Measurements from ENCODE around the gene PLOD3.

The PLOD3 gene

GRCh38 chr7:101243646-101244374 lies 26.4 kb upstream of the PLOD3 start:
- Histone ChIP-seq H3K4me1 (ENCODE audit: control insufficient read depth, insufficient read depth, low read length) (peaks cover 10% of the 10 kb centered on the region), H3K9ac (ENCODE audit: low read length) (peak overlapping the region; percentile 42), H3K27ac (ENCODE audit: low read depth, low read length) (peak overlapping the region; percentile 92), H3K36me3 (ENCODE audit: control insufficient read depth, insufficient read depth, low read length) (peaks cover 15% of the 10 kb centered on the region), H3K27me3 (ENCODE audit: control insufficient read depth, insufficient read depth, low read length) (no peaks in the 10 kb centered on the region), H3K4me3 (ENCODE audit: low read length) (peak overlapping the region; percentile 90)

- H3K9ac ChIP-seq (ENCODE audit: low read length), result no peak overlapping the region
- no peak overlapping the region for H3K27ac ChIP-seq (ENCODE audit: low read depth, low read length)
- peaks cover 13% of the 10 kb centered on the region for H3K4me1 ChIP-seq (ENCODE audit: control insufficient read depth, insufficient read depth, low read length)
- H3K4me3 ChIP-seq (ENCODE audit: low read length), result no peak overlapping the region
- H3K27me3 ChIP-seq (ENCODE audit: control insufficient read depth, insufficient read depth, low read length), result no peaks in the 10 kb centered on the region
- H3K36me3 ChIP-seq (ENCODE audit: control insufficient read depth, insufficient read depth, low read length), result peaks cover 14% of the 10 kb centered on the region
These were observed 24.3 kb upstream of the PLOD3 start for GRCh38 chr7:101241443-101242349.

- H3K27ac ChIP-seq (ENCODE audit: low read depth, low read length), result no peak overlapping the region
These were observed 23.6 kb upstream of the PLOD3 start for GRCh38 chr7:101241015-101241363.

GRCh38 chr7:101240226-101241014 lies 23.0 kb upstream of the PLOD3 start:
- H3K27ac ChIP-seq (ENCODE audit: low read depth, low read length), result no peak overlapping the region
- H3K4me3 ChIP-seq (ENCODE audit: low read length), result no peak overlapping the region
- no peak overlapping the region for H3K9ac ChIP-seq (ENCODE audit: low read length)
- peaks cover 14% of the 10 kb centered on the region for H3K36me3 ChIP-seq (ENCODE audit: control insufficient read depth, insufficient read depth, low read length)
- H3K4me1 ChIP-seq (ENCODE audit: control insufficient read depth, insufficient read depth, low read length), result peaks cover 13% of the 10 kb centered on the region
- no peaks in the 10 kb centered on the region for H3K27me3 ChIP-seq (ENCODE audit: control insufficient read depth, insufficient read depth, low read length)

More at GRCh38 chr7:101241015-101241363, 23.6 kb upstream of the PLOD3 start:
- Histone ChIP-seq H3K4me1 (ENCODE audit: control insufficient read depth, insufficient read depth, low read length) (peaks cover 13% of the 10 kb centered on the region), H3K4me3 (ENCODE audit: low read length) (no peak overlapping the region), H3K36me3 (ENCODE audit: control insufficient read depth, insufficient read depth, low read length) (peaks cover 14% of the 10 kb centered on the region), H3K27me3 (ENCODE audit: control insufficient read depth, insufficient read depth, low read length) (no peaks in the 10 kb centered on the region), H3K9ac (ENCODE audit: low read length) (no peak overlapping the region)

DNA sequence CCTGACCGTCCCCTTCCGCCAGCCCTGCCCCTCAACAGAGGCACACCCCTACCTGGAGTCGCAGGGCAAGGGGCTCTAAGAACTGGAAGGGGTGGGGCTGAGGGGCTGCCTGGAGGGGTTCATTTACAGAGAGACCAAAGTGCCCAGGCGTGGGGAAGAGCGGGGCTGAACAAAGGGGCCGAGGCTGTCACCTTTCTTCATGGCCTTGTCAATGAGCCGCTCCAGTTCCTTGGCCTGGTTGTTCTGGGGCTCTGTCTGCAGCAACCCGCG lies 22.5 kb upstream of the PLOD3 start:
- Histone ChIP-seq H3K4me3 (ENCODE audit: low read length) (no peak overlapping the region), H3K27ac (ENCODE audit: low read depth, low read length) (no peak overlapping the region), H3K4me1 (ENCODE audit: control insufficient read depth, insufficient read depth, low read length) (peaks cover 11% of the 10 kb centered on the region), H3K27me3 (ENCODE audit: control insufficient read depth, insufficient read depth, low read length) (no peaks in the 10 kb centered on the region), H3K9ac (ENCODE audit: low read length) (no peak overlapping the region), H3K36me3 (ENCODE audit: control insufficient read depth, insufficient read depth, low read length) (peaks cover 14% of the 10 kb centered on the region)

- no peaks in the 10 kb centered on the region for H3K27me3 ChIP-seq (ENCODE audit: control insufficient read depth, insufficient read depth, low read length)
- H3K27ac ChIP-seq (ENCODE audit: low read depth, low read length), result no peak overlapping the region
- H3K4me3 ChIP-seq (ENCODE audit: low read length), result no peak overlapping the region
- peaks cover 11% of the 10 kb centered on the region for H3K4me1 ChIP-seq (ENCODE audit: control insufficient read depth, insufficient read depth, low read length)
- H3K9ac ChIP-seq (ENCODE audit: low read length), result no peak overlapping the region
- peaks cover 14% of the 10 kb centered on the region for H3K36me3 ChIP-seq (ENCODE audit: control insufficient read depth, insufficient read depth, low read length)
These were observed 22.0 kb upstream of the PLOD3 start for GRCh38 chr7:101239191-101239950.

GRCh38 chr7:101238226-101239182 lies 21.1 kb upstream of the PLOD3 start:
- Histone ChIP-seq H3K9ac (ENCODE audit: low read length) (no peak overlapping the region), H3K27ac (ENCODE audit: low read depth, low read length) (peak overlapping the region; percentile 65), H3K4me3 (ENCODE audit: low read length) (peak overlapping the region; percentile 15), H3K27me3 (ENCODE audit: control insufficient read depth, insufficient read depth, low read length) (no peaks in the 10 kb centered on the region), H3K36me3 (ENCODE audit: control insufficient read depth, insufficient read depth, low read length) (peaks cover 14% of the 10 kb centered on the region), H3K4me1 (ENCODE audit: control insufficient read depth, insufficient read depth, low read length) (peaks cover 5% of the 10 kb centered on the region)

DNA sequence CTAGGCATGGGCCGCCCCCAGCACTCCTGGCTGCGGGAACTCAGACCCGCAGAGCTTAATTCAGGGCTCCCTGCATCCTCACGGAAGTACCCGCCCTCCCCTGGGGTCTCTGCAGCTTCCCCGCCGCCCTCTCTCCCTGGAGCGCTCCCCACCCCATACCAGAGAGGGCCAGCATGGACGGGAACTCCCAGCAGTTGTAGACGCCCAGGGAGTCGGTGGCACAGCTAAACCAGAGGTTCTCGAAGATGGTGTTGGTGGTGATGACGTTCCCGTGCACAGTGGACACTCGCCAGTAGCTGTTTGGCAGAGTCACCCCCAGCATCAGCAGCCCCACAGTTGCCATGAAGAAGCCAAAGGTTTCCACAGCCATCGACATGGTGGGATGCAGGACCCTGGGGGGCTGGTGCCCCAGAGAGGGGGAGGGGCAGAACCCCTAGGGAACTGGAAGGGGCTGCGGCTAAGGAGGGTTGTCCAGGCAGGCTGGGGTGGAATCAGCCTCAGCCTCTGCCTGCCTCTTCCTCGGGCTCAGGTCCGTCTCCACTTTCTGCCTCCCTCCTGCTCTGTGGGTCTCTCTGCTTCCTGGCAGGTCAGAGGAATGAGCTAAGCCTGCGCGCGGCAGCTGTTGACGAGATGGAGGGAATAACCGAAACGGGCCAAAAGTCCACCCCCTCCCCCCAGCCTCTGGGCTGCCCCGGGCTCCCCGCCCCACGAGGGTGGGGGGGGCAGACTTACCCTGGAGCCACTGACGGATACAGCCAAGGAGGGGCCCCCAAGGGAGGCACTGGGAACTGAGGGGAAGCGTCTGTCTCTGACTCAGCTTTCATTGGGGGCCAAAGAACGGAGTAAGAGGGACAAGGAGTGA lies 20.1 kb upstream of the PLOD3 start, which contains the start of gene CLDN15:
Gene CLDN15 (minus strand): TSS at position 597 of the 862 bp plus-strand sequence. CDS start 221 bp downstream, at position 376.
- H3K4me1 ChIP-seq (ENCODE audit: control insufficient read depth, insufficient read depth, low read length), result peaks cover 3% of the 10 kb centered on the region
- H3K27me3 ChIP-seq (ENCODE audit: control insufficient read depth, insufficient read depth, low read length), result no peaks in the 10 kb centered on the region
- H3K36me3 ChIP-seq (ENCODE audit: control insufficient read depth, insufficient read depth, low read length), result peaks cover 14% of the 10 kb centered on the region
- peak within 1 kb of the TSS; percentile 49 for H3K9ac ChIP-seq (ENCODE audit: low read length)
- peak within 1 kb of the TSS; percentile 65 for H3K27ac ChIP-seq (ENCODE audit: low read depth, low read length)
- peak within 1 kb of the TSS; percentile 62 for H3K4me3 ChIP-seq (ENCODE audit: low read length)

DNA sequence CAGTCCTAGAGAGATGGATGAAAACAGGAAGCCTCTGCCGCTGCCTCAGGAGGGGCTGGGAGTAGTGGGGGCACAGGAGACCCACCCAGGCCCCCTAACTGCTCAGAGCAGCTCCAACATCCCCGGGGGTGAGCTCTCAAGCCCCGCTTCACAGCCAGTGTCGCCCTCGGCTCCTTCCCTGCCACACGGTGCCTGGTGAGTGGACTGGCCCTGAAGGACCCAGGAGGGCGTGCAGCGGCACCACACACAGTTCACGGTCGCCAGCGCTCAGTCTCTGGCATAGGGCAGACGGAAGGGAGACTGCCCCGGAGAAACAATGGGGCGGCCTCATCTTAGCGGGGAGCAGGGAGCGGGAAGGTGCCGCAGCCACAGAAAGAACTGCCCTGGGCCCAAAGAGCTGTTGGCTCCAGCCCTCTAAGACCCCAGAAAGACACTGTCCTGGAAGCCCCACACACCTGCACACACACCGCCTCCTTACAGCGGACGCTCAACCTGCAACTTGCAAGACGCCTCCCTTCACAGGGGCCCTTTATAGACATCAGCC lies 19.0 kb upstream of the PLOD3 start:
- Histone ChIP-seq H3K27me3 (ENCODE audit: control insufficient read depth, insufficient read depth, low read length) (no peaks in the 10 kb centered on the region), H3K4me3 (ENCODE audit: low read length) (peak overlapping the region; percentile 17), H3K9ac (ENCODE audit: low read length) (peak overlapping the region; percentile 17), H3K4me1 (ENCODE audit: control insufficient read depth, insufficient read depth, low read length) (peaks cover 3% of the 10 kb centered on the region), H3K27ac (ENCODE audit: low read depth, low read length) (no peak overlapping the region), H3K36me3 (ENCODE audit: control insufficient read depth, insufficient read depth, low read length) (peaks cover 14% of the 10 kb centered on the region)

DNA sequence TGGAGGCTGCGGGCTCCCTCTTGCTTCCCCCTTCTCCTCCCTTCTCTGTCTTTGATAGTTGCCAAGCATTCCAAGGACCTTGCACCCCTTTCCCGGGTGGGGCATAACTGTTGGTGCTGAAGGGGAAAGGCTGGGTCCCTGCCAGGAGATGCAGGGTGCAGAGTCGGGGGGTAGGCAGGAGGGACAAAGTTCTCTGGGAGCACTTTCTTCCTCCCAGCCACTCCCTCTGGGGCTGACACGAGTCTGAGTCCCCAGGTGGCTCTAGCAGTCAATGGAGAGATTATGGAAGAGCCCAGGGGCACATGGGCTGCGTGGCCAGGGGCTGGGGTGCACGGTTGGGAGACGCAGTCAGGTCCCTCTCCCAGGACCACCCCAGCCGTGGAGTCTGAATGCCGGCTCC lies 18.1 kb upstream of the PLOD3 start:
- Histone ChIP-seq H3K27me3 (ENCODE audit: control insufficient read depth, insufficient read depth, low read length) (no peaks in the 10 kb centered on the region), H3K4me3 (ENCODE audit: low read length) (peak overlapping the region; percentile 17), H3K4me1 (ENCODE audit: control insufficient read depth, insufficient read depth, low read length) (peaks cover 3% of the 10 kb centered on the region), H3K9ac (ENCODE audit: low read length) (no peak overlapping the region), H3K27ac (ENCODE audit: low read depth, low read length) (no peak overlapping the region), H3K36me3 (ENCODE audit: control insufficient read depth, insufficient read depth, low read length) (peaks cover 14% of the 10 kb centered on the region)

Data from rectal smooth muscle tissue (tissue), 1 donor.